C4-2B (cell line): ENCODE measurements around the gene ZPLD1.

Source experiments
- H3K27ac ChIP-seq: fragments of 450-650 bp; 2 replicates; pipeline ENCODE4 v1.5.1; 2017
- ZFX ChIP-seq: fragments of 450-650 bp; IDR thresholded peaks from 2 replicates; pipeline ENCODE4 v1.6.1; 2017
- TF ChIP-seq, protein P1 (sequence below): fragments of 450-650 bp; conservative IDR thresholded peaks from 2 replicates; pipeline ENCODE4 v1.5.1; 2017; ENCODE audit warnings: mild to moderate bottlenecking

Gene ZPLD1

DNA sequence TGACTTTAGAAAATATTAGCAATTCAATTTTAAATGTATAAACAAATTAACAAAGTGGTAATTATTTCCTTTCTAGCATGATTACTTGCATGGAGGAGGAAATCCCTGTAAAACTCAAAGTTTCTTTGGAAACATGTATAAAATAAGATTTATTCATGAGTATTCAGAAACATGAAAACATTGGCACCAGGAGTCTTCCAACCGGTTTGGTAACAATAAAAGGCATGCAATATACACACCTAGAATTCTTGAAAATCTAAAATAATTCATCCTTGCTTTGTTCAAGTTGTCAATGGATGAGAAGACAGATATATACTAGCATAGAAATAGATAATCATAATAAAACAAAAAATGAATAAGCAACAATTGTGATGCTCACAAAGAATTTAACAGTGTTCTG, 76.4 kb downstream of the ZPLD1 start:
- no peak overlapping the region for H3K27ac ChIP-seq
- TF ChIP-seq, protein P1, sequence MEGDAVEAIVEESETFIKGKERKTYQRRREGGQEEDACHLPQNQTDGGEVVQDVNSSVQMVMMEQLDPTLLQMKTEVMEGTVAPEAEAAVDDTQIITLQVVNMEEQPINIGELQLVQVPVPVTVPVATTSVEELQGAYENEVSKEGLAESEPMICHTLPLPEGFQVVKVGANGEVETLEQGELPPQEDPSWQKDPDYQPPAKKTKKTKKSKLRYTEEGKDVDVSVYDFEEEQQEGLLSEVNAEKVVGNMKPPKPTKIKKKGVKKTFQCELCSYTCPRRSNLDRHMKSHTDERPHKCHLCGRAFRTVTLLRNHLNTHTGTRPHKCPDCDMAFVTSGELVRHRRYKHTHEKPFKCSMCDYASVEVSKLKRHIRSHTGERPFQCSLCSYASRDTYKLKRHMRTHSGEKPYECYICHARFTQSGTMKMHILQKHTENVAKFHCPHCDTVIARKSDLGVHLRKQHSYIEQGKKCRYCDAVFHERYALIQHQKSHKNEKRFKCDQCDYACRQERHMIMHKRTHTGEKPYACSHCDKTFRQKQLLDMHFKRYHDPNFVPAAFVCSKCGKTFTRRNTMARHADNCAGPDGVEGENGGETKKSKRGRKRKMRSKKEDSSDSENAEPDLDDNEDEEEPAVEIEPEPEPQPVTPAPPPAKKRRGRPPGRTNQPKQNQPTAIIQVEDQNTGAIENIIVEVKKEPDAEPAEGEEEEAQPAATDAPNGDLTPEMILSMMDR, result no peak
- TF ChIP-seq ZFX, result no peak

GRCh38 chr3:102511639-102512038, 76.8 kb downstream of the ZPLD1 start:
- no peak overlapping the region for H3K27ac ChIP-seq
- TF ChIP-seq, protein P1, result no peak
- no peak for TF ChIP-seq ZFX

GRCh38 chr3:102512734-102513504, 78.1 kb downstream of the ZPLD1 start:
- no peak overlapping the region for H3K27ac ChIP-seq
- no peak for TF ChIP-seq ZFX
- TF ChIP-seq, protein P1, result no peak

- no peak overlapping the region for H3K27ac ChIP-seq
- no peak for TF ChIP-seq ZFX
- TF ChIP-seq, protein P1, result no peak
Measured at GRCh38 chr3:102514241-102514640, 79.4 kb downstream of the ZPLD1 start.

GRCh38 chr3:102521246-102521645, 86.4 kb downstream of the ZPLD1 start:
- TF ChIP-seq, protein P1, result no peak
- TF ChIP-seq ZFX, result no peak
- H3K27ac ChIP-seq, result no peak overlapping the region

- no peak overlapping the region for H3K27ac ChIP-seq
- TF ChIP-seq, protein P1, result no peak
- no peak for TF ChIP-seq ZFX
Measured at GRCh38 chr3:102525624-102526023, 90.8 kb downstream of the ZPLD1 start.

GRCh38 chr3:102526865-102527264, 92.0 kb downstream of the ZPLD1 start:
- TF ChIP-seq ZFX, result no peak
- TF ChIP-seq, protein P1, result no peak
- no peak overlapping the region for H3K27ac ChIP-seq
